Subcutaneous adipose tissue (tissue), 4 donors: ENCODE measurements around the gene GRID1. TPM values are rescaled to one million over a fixed set of nuclear protein-coding genes. Genes with fewer than 3 reads are reported as not detected.

Experiments used
- CTCF ChIP-seq: fragments of 450-650 bp; IDR thresholded peaks from one replicate; pipeline ENCODE4 v1.5.1; 2016; ENCODE audit warnings: low read depth, mild to moderate bottlenecking, control low read depth, antibody characterized with exemption, moderate library complexity
- total RNA-seq, 4 donors: library from RNA; depleted of rRNA; stranded (reverse); fragments of >200 nt; gene quantifications; one replicate each; pipeline ENCODE4 v1.1.0, GENCODE V29; 2016

Gene GRID1
- total RNA-seq, 4 donors from 2014 or later, result 0.49 to 2.0 (median 1.1) TPM

GRCh38 chr10:86064219-86064618, 302.4 kb downstream of the GRID1 start:
- TF ChIP-seq CTCF, result no peak

GRCh38 chr10:86063341-86063740, 303.3 kb downstream of the GRID1 start:
- TF ChIP-seq CTCF, result no peak

GRCh38 chr10:86062647-86063145, 303.9 kb downstream of the GRID1 start:
- no peak for TF ChIP-seq CTCF

- no peak for TF ChIP-seq CTCF
These were observed 304.4 kb downstream of the GRID1 start for GRCh38 chr10:86062198-86062550.

- TF ChIP-seq CTCF, result no peak
These were observed 305.1 kb downstream of the GRID1 start for GRCh38 chr10:86061278-86062197.

- TF ChIP-seq CTCF, result no peak
These were observed 306.0 kb downstream of the GRID1 start for GRCh38 chr10:86060386-86061277.

GRCh38 chr10:86059892-86060291, 306.7 kb downstream of the GRID1 start:
- no peak for TF ChIP-seq CTCF
